Middle frontal gyrus (tissue), 1 donor: ENCODE results near the gene BAHCC1.
"Not testable (repeated sequence)": the region's sequence is repeated elsewhere in the genome, so short reads cannot be mapped to it uniquely, and the experiment has no call there.

Experiments
- DNase-seq: peaks from one replicate; pipeline ENCODE4 v3.0.0-alpha.2; 2015; ENCODE audit warnings: low spot score; ENCODE audit errors: extremely low spot score

Gene BAHCC1

GRCh38 chr17:81413497-81414135, 18.4 kb downstream of the BAHCC1 start:
- no peak for DNase-seq

- no peak for DNase-seq
Observed at GRCh38 chr17:81414756-81415516, 19.7 kb downstream of the BAHCC1 start.

- DNase-seq: no peak
Observed at GRCh38 chr17:81415681-81416080, 20.4 kb downstream of the BAHCC1 start.

- no peak for DNase-seq
Observed at GRCh38 chr17:81416612-81417011, 21.4 kb downstream of the BAHCC1 start.

- no peak for DNase-seq
Observed at GRCh38 chr17:81417049-81417878, 22.0 kb downstream of the BAHCC1 start.

- no peak for DNase-seq
Observed at GRCh38 chr17:81417879-81418709, 22.8 kb downstream of the BAHCC1 start.

- no peak for DNase-seq
Observed at GRCh38 chr17:81418710-81419318, 23.6 kb downstream of the BAHCC1 start.

GRCh38 chr17:81419319-81419885, 24.1 kb downstream of the BAHCC1 start:
- no peak for DNase-seq

- DNase-seq: no peak
Observed at GRCh38 chr17:81419886-81420768, 24.9 kb downstream of the BAHCC1 start.

- no peak for DNase-seq
Observed at GRCh38 chr17:81420769-81421462, 25.7 kb downstream of the BAHCC1 start.

- no peak for DNase-seq
Observed at GRCh38 chr17:81422776-81423697, 27.8 kb downstream of the BAHCC1 start.

GRCh38 chr17:81423698-81424071, 28.4 kb downstream of the BAHCC1 start:
- no peak for DNase-seq

- no peak for DNase-seq
Observed at GRCh38 chr17:81424151-81425017, 29.1 kb downstream of the BAHCC1 start.

- not testable (repeated sequence) for DNase-seq
Observed at GRCh38 chr17:81425041-81425440, 29.8 kb downstream of the BAHCC1 start.

- not testable (repeated sequence) for DNase-seq
Observed at GRCh38 chr17:81425716-81426392, 30.6 kb downstream of the BAHCC1 start.
